Nephron (organoid): ENCODE measurements around the gene ASCL5.

Experiments
- H3K27ac Mint-ChIP-seq, 3 experiments: 2 replicates each; pipeline ENCODE4 v1.8.0; 2020; ENCODE audit warnings: mixed read lengths in 3 of 3, mild to moderate bottlenecking in 2 of 3, moderate library complexity in 1 of 3
- H3K27me3 Mint-ChIP-seq: 2 replicates; pipeline ENCODE4 v1.8.0; 2021; ENCODE audit warnings: low read depth, mild to moderate bottlenecking, moderate library complexity, mixed read lengths
- H3K36me3 Mint-ChIP-seq: 2 replicates; pipeline ENCODE4 v1.8.0; 2020; ENCODE audit warnings: low read depth, mixed read lengths
- H3K4me1 Mint-ChIP-seq: 2 replicates; pipeline ENCODE4 v1.8.0; 2020; ENCODE audit warnings: mixed read lengths
- H3K4me3 Mint-ChIP-seq, 3 experiments: 2 replicates each; pipeline ENCODE4 v1.8.0; 2020; ENCODE audit warnings: mild to moderate bottlenecking in 3 of 3, mixed read lengths in 3 of 3, moderate library complexity in 2 of 3
- H3K9me3 Mint-ChIP-seq: 2 replicates; pipeline ENCODE4 v1.8.0; 2020; ENCODE audit warnings: mixed read lengths
- TF ChIP-seq, protein P1 (sequence below), 3 experiments: fragments of 200-600 bp; sonication (generic); IDR thresholded peaks; one replicate each; pipeline ENCODE4 v1.5.0; 2021; ENCODE audit warnings: antibody characterized with exemption in 3 of 3; ENCODE audit not compliant: unreplicated experiment in 3 of 3

Gene ASCL5

DNA sequence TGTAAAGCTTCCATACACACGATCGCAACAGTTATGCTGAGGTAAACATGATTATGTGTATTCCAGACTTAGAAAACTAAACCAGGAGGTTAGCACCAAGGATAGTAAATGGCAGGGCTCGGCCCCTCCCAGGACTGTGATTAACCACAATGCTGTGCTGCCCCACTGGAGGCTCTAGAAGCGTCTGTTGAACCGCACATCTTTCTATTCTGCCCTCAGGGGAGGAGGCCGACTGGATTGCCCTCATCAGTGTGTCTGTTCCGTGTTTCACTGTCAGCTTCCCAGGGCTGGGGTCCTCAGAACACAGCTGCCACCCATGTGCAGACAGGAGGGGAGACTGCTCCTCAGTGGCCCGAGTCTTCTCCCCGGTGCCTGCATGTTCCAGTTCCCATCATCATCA is 12.8 kb upstream of the ASCL5 start:
- no peak overlapping the region for H3K4me3 Mint-ChIP-seq
- no peaks in the 10 kb centered on the region for H3K27me3 Mint-ChIP-seq
- TF ChIP-seq, protein P1, sequence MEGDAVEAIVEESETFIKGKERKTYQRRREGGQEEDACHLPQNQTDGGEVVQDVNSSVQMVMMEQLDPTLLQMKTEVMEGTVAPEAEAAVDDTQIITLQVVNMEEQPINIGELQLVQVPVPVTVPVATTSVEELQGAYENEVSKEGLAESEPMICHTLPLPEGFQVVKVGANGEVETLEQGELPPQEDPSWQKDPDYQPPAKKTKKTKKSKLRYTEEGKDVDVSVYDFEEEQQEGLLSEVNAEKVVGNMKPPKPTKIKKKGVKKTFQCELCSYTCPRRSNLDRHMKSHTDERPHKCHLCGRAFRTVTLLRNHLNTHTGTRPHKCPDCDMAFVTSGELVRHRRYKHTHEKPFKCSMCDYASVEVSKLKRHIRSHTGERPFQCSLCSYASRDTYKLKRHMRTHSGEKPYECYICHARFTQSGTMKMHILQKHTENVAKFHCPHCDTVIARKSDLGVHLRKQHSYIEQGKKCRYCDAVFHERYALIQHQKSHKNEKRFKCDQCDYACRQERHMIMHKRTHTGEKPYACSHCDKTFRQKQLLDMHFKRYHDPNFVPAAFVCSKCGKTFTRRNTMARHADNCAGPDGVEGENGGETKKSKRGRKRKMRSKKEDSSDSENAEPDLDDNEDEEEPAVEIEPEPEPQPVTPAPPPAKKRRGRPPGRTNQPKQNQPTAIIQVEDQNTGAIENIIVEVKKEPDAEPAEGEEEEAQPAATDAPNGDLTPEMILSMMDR (IDR thresholded peaks at IDR 0.05; ENCODE audit: unreplicated experiment in 3 of 3) = no peak
- H3K4me1 Mint-ChIP-seq = peaks cover 50% of the 10 kb centered on the region
- H3K36me3 Mint-ChIP-seq = peaks cover 55% of the 10 kb centered on the region
- peak overlapping the region in 1 of 3 experiments; percentile 30 for H3K27ac Mint-ChIP-seq
- H3K9me3 Mint-ChIP-seq = no peaks in the 10 kb centered on the region

DNA sequence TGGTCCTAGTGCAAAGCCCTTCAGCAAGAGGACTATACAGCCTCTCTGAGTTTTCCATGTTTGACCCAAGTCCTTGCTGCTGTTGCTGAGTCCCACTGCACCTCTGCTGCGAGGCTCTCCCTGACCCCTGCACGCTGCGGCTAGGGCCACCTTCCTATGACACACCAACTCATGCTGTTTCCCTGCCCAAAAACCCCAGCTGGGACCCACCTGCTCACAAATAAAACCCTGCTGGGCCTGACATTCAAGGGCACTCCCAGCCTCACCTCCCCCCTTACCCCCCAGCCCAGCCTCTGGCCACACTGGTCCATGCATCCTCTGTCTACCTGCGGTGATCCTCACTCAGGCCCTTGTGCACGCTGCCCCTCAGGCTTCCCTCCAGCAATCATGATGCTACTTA is 12.3 kb upstream of the ASCL5 start:
- TF ChIP-seq, protein P1 (IDR thresholded peaks at IDR 0.05; ENCODE audit: unreplicated experiment in 3 of 3) = no peak
- peaks cover 55% of the 10 kb centered on the region for H3K36me3 Mint-ChIP-seq
- H3K9me3 Mint-ChIP-seq = no peaks in the 10 kb centered on the region
- H3K4me3 Mint-ChIP-seq = no peak overlapping the region
- H3K27ac Mint-ChIP-seq = peak overlapping the region in 1 of 3 experiments; percentile 30
- H3K4me1 Mint-ChIP-seq = peaks cover 50% of the 10 kb centered on the region
- H3K27me3 Mint-ChIP-seq = no peaks in the 10 kb centered on the region

DNA sequence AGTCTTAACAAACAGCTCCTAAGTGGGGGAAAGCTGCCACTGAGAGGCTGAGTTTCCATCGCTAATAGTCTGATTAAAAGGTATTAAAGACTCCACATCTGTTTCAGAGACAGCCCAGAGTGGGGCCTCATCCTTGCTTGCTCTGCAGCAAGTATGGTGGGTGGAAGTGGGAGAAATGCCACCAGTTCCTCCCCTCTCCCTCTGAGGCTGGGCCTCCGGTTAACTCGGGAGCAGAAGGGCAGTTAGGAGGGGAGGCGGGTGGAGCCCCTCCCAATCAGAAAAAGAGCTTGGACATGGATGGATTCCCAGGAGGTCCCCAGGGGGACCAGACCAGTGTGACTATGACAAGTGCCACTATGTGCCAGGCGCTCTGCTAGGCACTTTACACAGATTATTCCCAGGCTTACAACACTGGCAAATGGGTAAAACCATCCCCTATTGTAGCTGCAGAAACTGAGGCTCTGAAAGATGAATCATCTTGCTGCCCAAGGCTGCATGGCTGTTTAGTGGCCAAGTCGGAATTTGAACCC is 11.4 kb upstream of the ASCL5 start:
- Mint-ChIP-seq H3K9me3 (no peaks in the 10 kb centered on the region), H3K27ac (peak overlapping the region in 1 of 3 experiments; percentile 79), H3K27me3 (no peaks in the 10 kb centered on the region), H3K4me1 (peaks cover 50% of the 10 kb centered on the region), H3K4me3 (no peak overlapping the region), H3K36me3 (peaks cover 54% of the 10 kb centered on the region)
- TF ChIP-seq, protein P1 (IDR thresholded peaks at IDR 0.05; ENCODE audit: unreplicated experiment in 3 of 3) = no peak

DNA sequence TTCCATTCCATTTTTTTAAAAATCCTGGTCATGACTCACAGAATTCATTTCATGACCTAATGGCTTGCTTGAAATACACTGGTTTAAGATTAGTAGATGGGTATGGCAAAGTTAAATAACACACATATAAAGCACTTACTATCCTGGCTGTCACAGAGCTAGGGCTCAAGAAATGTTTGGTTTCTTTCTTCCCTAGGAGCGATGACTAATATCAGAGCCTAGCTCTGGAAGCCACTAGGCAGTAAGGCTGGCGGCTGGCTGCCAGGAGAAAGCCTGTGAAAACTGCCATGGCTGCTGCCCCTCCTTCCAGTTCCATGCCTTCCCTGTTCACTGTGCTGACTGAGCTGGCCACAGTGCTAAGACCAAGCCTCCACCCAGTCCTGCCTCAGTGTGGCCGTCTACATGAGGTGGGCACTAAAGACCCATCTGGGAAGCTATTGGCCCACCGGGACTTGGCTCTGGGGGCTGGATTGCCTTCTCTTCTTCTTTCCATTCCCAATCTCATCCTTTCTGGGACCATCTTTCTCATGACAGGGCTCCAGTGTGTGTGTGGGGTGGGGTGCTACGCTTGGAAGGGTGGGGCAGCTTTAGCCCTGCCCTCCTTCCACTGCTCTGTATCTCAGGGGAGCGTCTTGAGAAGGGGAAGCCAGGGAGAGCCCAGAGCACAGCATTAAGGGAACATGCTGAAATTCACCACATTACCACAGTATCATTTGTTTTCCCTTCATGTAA is 10.8 kb upstream of the ASCL5 start:
- Mint-ChIP-seq H3K4me1 (peaks cover 44% of the 10 kb centered on the region), H3K36me3 (peaks cover 54% of the 10 kb centered on the region), H3K9me3 (no peaks in the 10 kb centered on the region), H3K27ac (peak overlapping the region in 1 of 3 experiments; percentile 79), H3K4me3 (no peak overlapping the region), H3K27me3 (no peaks in the 10 kb centered on the region)
- TF ChIP-seq, protein P1 (IDR thresholded peaks at IDR 0.05; ENCODE audit: unreplicated experiment in 3 of 3) = no peak

DNA sequence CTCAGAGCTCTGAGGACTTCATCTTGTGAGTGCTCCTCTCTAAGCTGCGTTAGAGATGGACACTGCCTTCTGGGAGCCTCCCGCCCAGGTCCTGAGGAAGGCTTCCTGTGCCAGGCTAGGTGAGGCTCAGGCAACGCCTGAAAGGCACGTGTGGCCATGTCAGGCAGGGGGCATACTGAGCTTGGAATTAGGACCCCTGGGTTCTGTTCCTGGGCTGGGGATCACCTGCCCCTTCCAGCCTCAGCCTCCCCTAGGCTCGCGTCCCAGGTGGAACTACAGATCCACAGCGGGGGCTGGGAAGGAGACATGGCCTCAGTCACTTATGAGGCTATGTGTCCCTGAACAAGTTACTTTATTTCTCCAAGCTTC is 10.0 kb upstream of the ASCL5 start:
- no peak overlapping the region for H3K4me3 Mint-ChIP-seq
- H3K27me3 Mint-ChIP-seq = no peaks in the 10 kb centered on the region
- TF ChIP-seq, protein P1 (IDR thresholded peaks at IDR 0.05; ENCODE audit: unreplicated experiment in 3 of 3) = no peak
- no peaks in the 10 kb centered on the region for H3K9me3 Mint-ChIP-seq
- H3K27ac Mint-ChIP-seq = peak overlapping the region in 1 of 3 experiments; percentile 79
- peaks cover 49% of the 10 kb centered on the region for H3K36me3 Mint-ChIP-seq
- peaks cover 38% of the 10 kb centered on the region for H3K4me1 Mint-ChIP-seq
